K562 (cell line): ENCODE data around the gene CEP20. TPM values are rescaled to one million over a fixed set of nuclear protein-coding genes. Genes with fewer than 3 reads are reported as not detected.

Source experiments
- CBFB ChIP-seq: sonication (generic); formaldehyde crosslinking; IDR thresholded peaks from 2 replicates; pipeline ENCODE4 v1.4.0; 2020; ENCODE audit warnings: mild to moderate bottlenecking, missing genetic modification reagents
- CHD2 ChIP-seq: IDR thresholded peaks from 2 replicates; pipeline ENCODE4 v1.6.1; 2011; ENCODE audit warnings: low read depth, low read length
- ELF4 ChIP-seq: fragments of 450-650 bp; formaldehyde crosslinking; IDR thresholded peaks from 2 replicates; pipeline ENCODE4 v1.4.0; 2022; ENCODE audit warnings: missing genetic modification characterization
- ETV1 ChIP-seq: fragments of 450-650 bp; conservative IDR thresholded peaks from 2 replicates; pipeline ENCODE4 v1.6.1; 2016; ENCODE audit warnings: missing genetic modification characterization, control low read depth, low read depth, missing compliant biosample characterization
- FOS ChIP-seq: IDR thresholded peaks from 3 replicates; pipeline ENCODE4 v1.6.1; 2011; ENCODE audit not compliant: insufficient read length; ENCODE audit errors: extremely low read depth
- KDM1A ChIP-seq, 2 experiments: fragments of 450-650 bp; IDR thresholded peaks; 2 replicates each; pipeline ENCODE4 v1.6.1; 2016; ENCODE audit warnings: mild to moderate bottlenecking in 2 of 2
- MAFF ChIP-seq: IDR thresholded peaks from 2 replicates; pipeline ENCODE4 v1.6.1; 2012; ENCODE audit warnings: low read length, improper control_type of control experiment
- MBD2 ChIP-seq: sonication (generic); IDR thresholded peaks from 2 replicates; pipeline ENCODE4 v1.6.1; 2016; ENCODE audit warnings: low read depth, borderline replicate concordance
- NEUROD1 ChIP-seq: fragments of 150-350 bp; IDR thresholded peaks from 2 replicates; pipeline ENCODE4 v1.6.1; 2014; ENCODE audit warnings: borderline replicate concordance, low read length, low read depth; ENCODE audit not compliant: partially characterized antibody
- NFYB ChIP-seq: IDR thresholded peaks from 2 replicates; pipeline ENCODE4 v1.6.1; 2011; ENCODE audit warnings: mild to moderate bottlenecking, moderate library complexity; ENCODE audit not compliant: insufficient read length; ENCODE audit errors: extremely low read depth
- RBM25 ChIP-seq: fragments of 200-400 bp; formaldehyde crosslinking; IDR thresholded peaks from 2 replicates; pipeline ENCODE4 v1.6.1; 2018; ENCODE audit warnings: low read length, low read depth, moderate library complexity; ENCODE audit not compliant: severe bottlenecking
- RBM34 ChIP-seq: fragments of 200-400 bp; formaldehyde crosslinking; IDR thresholded peaks from 2 replicates; pipeline ENCODE4 v1.6.1; 2018; ENCODE audit warnings: low read length, borderline replicate concordance; ENCODE audit not compliant: insufficient read depth
- RBM39 ChIP-seq: fragments of 200-400 bp; formaldehyde crosslinking; optimal IDR thresholded peaks from 2 replicates; pipeline ENCODE3; 2018; ENCODE audit warnings: low read depth, low read length
- RCOR1 ChIP-seq, 2 experiments: IDR thresholded peaks; 2 replicates each; pipeline ENCODE4 v1.6.1; 2012; ENCODE audit warnings: low read depth in 2 of 2, low read length in 2 of 2, borderline replicate concordance in 1 of 2, improper control_type of control experiment in 1 of 2
- SIN3B ChIP-seq: fragments of 450-650 bp; IDR thresholded peaks from 2 replicates; pipeline ENCODE4 v1.6.1; 2017; ENCODE audit warnings: low read depth, mild to moderate bottlenecking, moderate library complexity
- SMARCA5 ChIP-seq: fragments of 450-650 bp; IDR thresholded peaks from 2 replicates; pipeline ENCODE4 v1.6.1; 2016
- SOX6 ChIP-seq: fragments of 450-650 bp; IDR thresholded peaks from 2 replicates; pipeline ENCODE4 v1.6.1; 2014; ENCODE audit warnings: mild to moderate bottlenecking
- SRSF9 ChIP-seq: fragments of 200-400 bp; formaldehyde crosslinking; IDR thresholded peaks from 2 replicates; pipeline ENCODE4 v1.6.1; 2017; ENCODE audit warnings: low read depth, low read length, borderline replicate concordance
- TOE1 ChIP-seq, 2 experiments: fragments of 450-650 bp in 1 of 2; sonication (generic) in 1 of 2; formaldehyde crosslinking in 1 of 2; IDR thresholded peaks; 2 replicates each; pipeline versions ENCODE4 v1.7.1 to v1.8.0; 2016 to 2022; ENCODE audit warnings: borderline replicate concordance in 2 of 2, mild to moderate bottlenecking in 2 of 2, antibody characterized with exemption in 1 of 2, inconsistent platforms in 1 of 2, low read depth in 1 of 2, missing genetic modification reagents in 1 of 2, moderate library complexity in 1 of 2
- ZBTB1 ChIP-seq: sonication (generic); formaldehyde crosslinking; IDR thresholded peaks from 2 replicates; pipeline ENCODE4 v1.8.1; 2023; ENCODE audit warnings: missing genetic modification reagents, low read depth, mild to moderate bottlenecking, borderline replicate concordance
- ZBTB8A ChIP-seq: fragments of 450-650 bp; IDR thresholded peaks from 2 replicates; pipeline ENCODE4 v1.6.1; 2018; ENCODE audit warnings: mild to moderate bottlenecking, moderate library complexity; ENCODE audit not compliant: partially characterized antibody
- ZNF324 ChIP-seq: fragments of 250-450 bp; sonication (Bioruptor Pico); IDR thresholded peaks from 2 replicates; pipeline ENCODE4 v1.4.0; 2020; ENCODE audit warnings: mild to moderate bottlenecking
- ZNF561 ChIP-seq: fragments of 450-650 bp; formaldehyde crosslinking; conservative IDR thresholded peaks from 2 replicates; pipeline ENCODE4 v1.4.0; 2020; ENCODE audit warnings: mild to moderate bottlenecking, moderate library complexity
- ZNF696 ChIP-seq: fragments of 250-450 bp; sonication (Bioruptor Pico); conservative IDR thresholded peaks from 2 replicates; pipeline ENCODE4 v1.4.0; 2020; ENCODE audit warnings: mild to moderate bottlenecking, moderate library complexity
- ZNF75A ChIP-seq: fragments of 450-650 bp; formaldehyde crosslinking; IDR thresholded peaks from 2 replicates; pipeline ENCODE4 v1.4.0; 2020; ENCODE audit warnings: mild to moderate bottlenecking
- polyA plus RNA-seq, 8 experiments: library from polyadenylated mRNA; depleted of rRNA in 4 of 8; stranded (reverse) in 5 of 8; unstranded in 3 of 8; fragments of >200 nt; fragmentation: Nextera tagmentation in 2 of 8; fragmentation: Illumina TruSeq in 1 of 8; extraction: Ambion mirVana in 2 of 8; extraction: Trizol in 1 of 8; gene quantifications; 2 replicates each; pipeline versions ENCODE4 v1.2.1 to v1.2.3, GENCODE V29; 2011 to 2014; ENCODE audit warnings: inconsistent platforms in 1 of 8, missing spikeins in 1 of 8
- total RNA-seq, 7 experiments: library from RNA; depleted of rRNA in 6 of 7; stranded (reverse); fragments of >200 nt in 6 of 7; fragmentation: Illumina TruSeq in 2 of 7; extraction: Trizol in 2 of 7; gene quantifications; 2 replicates each; pipeline versions ENCODE4 v1.2.1 to v1.2.3, GENCODE V29; 2011 to 2021; ENCODE audit warnings: low replicate concordance in 1 of 7
- TF ChIP-seq, protein P1 (sequence below): fragments of 250-450 bp; sonication (Bioruptor Pico); IDR thresholded peaks from 2 replicates; pipeline ENCODE4 v1.5.0; 2021; ENCODE audit warnings: mild to moderate bottlenecking, borderline replicate concordance
- TF ChIP-seq, protein P2 (sequence below): sonication (generic); IDR thresholded peaks from 2 replicates; pipeline ENCODE4 v1.6.1; 2016
- TF ChIP-seq, protein P3 (sequence below): fragments of 250-450 bp; sonication (Bioruptor Pico); IDR thresholded peaks from 2 replicates; pipeline ENCODE4 v1.9.0; 2021; ENCODE audit warnings: mild to moderate bottlenecking

CEP20 gene
- total and polyA plus RNA-seq, 9 of the 15 experiments (the other 6 are each of a cell fraction or from before 2014, with no cell fraction given) = 41.3 to 150 (median 104) TPM

DNA sequence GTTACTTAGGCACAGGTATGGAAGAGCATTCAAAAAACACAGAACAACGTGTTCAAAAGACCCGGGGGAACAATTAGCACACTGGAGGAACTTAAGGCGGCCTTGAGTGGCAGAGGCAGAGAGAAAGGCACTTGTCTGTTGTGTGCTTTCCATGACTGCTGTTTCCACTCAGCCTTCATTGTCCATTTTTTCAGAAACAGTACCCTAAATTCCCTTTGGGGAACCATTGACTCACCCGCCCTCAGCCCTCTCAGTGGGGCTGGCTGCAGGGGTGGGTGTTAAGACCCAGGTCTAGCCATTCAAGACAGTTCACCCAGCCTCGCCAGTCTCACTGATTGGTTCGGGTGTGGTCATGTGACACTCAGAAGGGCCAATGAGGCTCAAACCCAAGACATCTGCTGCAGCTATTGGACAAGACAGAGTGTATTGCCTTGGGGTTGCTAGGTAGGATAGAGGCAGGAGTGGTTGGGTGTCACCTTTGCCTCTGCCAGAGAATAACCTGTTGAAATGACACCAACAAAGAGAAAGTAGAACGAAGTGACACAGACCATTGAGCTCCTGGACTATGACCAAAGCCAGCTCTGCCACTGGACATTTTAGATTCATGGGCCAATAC is 19.6 kb upstream of the CEP20 start (continued):
- TF ChIP-seq NFYB (peak; percentile 99), ZNF324 (CRISPR knock-in tag) (no peak), TOE1 (IDR thresholded peaks at IDR 0.05; ENCODE audit: borderline replicate concordance) (peak; percentile 99), TOE1 (CRISPR knock-in tag; IDR thresholded peaks at IDR 0.05; ENCODE audit: borderline replicate concordance, low read depth) (no peak), KDM1A (IDR thresholded peaks at IDR 0.05) (no peak), ZBTB1 (CRISPR knock-in tag) (no peak), ZNF561 (CRISPR knock-in tag) (no peak), ZNF75A (CRISPR knock-in tag) (no peak), ETV1 (no peak), RBM34 (no peak), MBD2 (peak; percentile 67; the same call in 1 of the 2 replicates), SRSF9 (no peak), ZNF696 (no peak), SMARCA5 (no peak), NEUROD1 (peak; percentile 69), ZBTB8A (no peak), FOS (peak; percentile 95), RBM39 (no peak), CBFB (CRISPR knock-in tag) (no peak), ELF4 (CRISPR knock-in tag) (no peak), SIN3B (no peak), RBM25 (peak; percentile 77), RCOR1 (IDR thresholded peaks at IDR 0.05; ENCODE audit: borderline replicate concordance in 1 of 2, low read depth in 2 of 2, low read length in 2 of 2) (no peak), MAFF (no peak), CHD2 (peak; percentile 64), SOX6 (no peak)
- TF ChIP-seq, protein P1, sequence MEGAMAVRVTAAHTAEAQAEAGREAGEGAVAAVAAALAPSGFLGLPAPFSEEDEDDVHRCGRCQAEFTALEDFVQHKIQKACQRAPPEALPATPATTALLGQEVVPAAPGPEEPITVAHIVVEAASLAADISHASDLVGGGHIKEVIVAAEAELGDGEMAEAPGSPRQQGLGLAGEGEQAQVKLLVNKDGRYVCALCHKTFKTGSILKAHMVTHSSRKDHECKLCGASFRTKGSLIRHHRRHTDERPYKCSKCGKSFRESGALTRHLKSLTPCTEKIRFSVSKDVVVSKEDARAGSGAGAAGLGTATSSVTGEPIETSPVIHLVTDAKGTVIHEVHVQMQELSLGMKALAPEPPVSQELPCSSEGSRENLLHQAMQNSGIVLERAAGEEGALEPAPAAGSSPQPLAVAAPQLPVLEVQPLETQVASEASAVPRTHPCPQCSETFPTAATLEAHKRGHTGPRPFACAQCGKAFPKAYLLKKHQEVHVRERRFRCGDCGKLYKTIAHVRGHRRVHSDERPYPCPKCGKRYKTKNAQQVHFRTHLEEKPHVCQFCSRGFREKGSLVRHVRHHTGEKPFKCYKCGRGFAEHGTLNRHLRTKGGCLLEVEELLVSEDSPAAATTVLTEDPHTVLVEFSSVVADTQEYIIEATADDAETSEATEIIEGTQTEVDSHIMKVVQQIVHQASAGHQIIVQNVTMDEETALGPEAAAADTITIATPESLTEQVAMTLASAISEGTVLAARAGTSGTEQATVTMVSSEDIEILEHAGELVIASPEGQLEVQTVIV (CRISPR knock-in tag) = no peak
- TF ChIP-seq, protein P2, sequence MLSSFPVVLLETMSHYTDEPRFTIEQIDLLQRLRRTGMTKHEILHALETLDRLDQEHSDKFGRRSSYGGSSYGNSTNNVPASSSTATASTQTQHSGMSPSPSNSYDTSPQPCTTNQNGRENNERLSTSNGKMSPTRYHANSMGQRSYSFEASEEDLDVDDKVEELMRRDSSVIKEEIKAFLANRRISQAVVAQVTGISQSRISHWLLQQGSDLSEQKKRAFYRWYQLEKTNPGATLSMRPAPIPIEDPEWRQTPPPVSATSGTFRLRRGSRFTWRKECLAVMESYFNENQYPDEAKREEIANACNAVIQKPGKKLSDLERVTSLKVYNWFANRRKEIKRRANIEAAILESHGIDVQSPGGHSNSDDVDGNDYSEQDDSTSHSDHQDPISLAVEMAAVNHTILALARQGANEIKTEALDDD = no peak
- TF ChIP-seq, protein P3, sequence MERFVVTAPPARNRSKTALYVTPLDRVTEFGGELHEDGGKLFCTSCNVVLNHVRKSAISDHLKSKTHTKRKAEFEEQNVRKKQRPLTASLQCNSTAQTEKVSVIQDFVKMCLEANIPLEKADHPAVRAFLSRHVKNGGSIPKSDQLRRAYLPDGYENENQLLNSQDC (CRISPR knock-in tag) = no peak
